ENCODE results near the gene OPCML. TPM values are rescaled to one million over a fixed set of nuclear protein-coding genes. Genes with fewer than 3 reads are reported as not detected.

The OPCML gene
- polyA plus RNA-seq, 1 donor (not counting 4 experiments of a cell fraction or from before 2014, with no cell fraction given): 0.04 TPM

GRCh38 chr11:132490978-132491377 lies 1041.3 kb downstream of the OPCML start:
- no peaks in the 10 kb centered on the region for H4K20me1 ChIP-seq (ENCODE audit: control insufficient read depth, extremely low read depth, insufficient read depth, low read length)
- no peaks in the 10 kb centered on the region for H3K9me3 ChIP-seq (ENCODE audit: control insufficient read depth, low read depth, low read length)
- no peak overlapping the region for H3K9ac ChIP-seq (ENCODE audit: control insufficient read depth, extremely low read depth, insufficient read depth, low read length)
- H3K27ac ChIP-seq (ENCODE audit: control insufficient read depth, insufficient read depth, low read length): no peak overlapping the region
- H2AFZ ChIP-seq (ENCODE audit: control insufficient read depth, low read length): no peak overlapping the region
- no peaks in the 10 kb centered on the region for H3K79me2 ChIP-seq (ENCODE audit: control insufficient read depth, insufficient read depth, low read length)
- no peaks in the 10 kb centered on the region for H3K36me3 ChIP-seq (ENCODE audit: control insufficient read depth in 2 of 2, extremely low read depth in 1 of 2, insufficient read depth in 2 of 2, low read length in 2 of 2)
- no peak overlapping the region for H3K4me2 ChIP-seq (ENCODE audit: control insufficient read depth, extremely low read depth, insufficient read depth, low read depth, low read length)
- FAIRE-seq (no peak), DNase-seq (ENCODE audit: low read depth, low spot score) (no peak)
- no peaks in the 10 kb centered on the region for H3K9me1 ChIP-seq (ENCODE audit: control insufficient read depth, extremely low read depth, insufficient read depth, low read length)
- dilution Hi-C loops (cut with MboI; ENCODE audit: extremely low pct_ligation_motif_present, low sequenced_read_pairs): no loop called here
- no peak for TF ChIP-seq CTCF (optimal IDR thresholded peaks at IDR 0.05 in 1 of 3, IDR thresholded peaks at IDR 0.05 in 1 of 3, conservative IDR thresholded peaks at IDR 0.05 in 1 of 3; ENCODE audit: extremely low read depth in 1 of 3, insufficient read depth in 2 of 3, low read length in 3 of 3)
- TF ChIP-seq EZH2 (IDR thresholded peaks at IDR 0.05; ENCODE audit: low read length): no peak
- no peak overlapping the region for H3K4me3 ChIP-seq (ENCODE audit: control insufficient read depth in 2 of 3, extremely low read depth in 1 of 3, insufficient read depth in 2 of 3, low read depth in 1 of 3, low read length in 3 of 3)
- no peaks in the 10 kb centered on the region for H3K4me1 ChIP-seq (ENCODE audit: control insufficient read depth, extremely low read depth, insufficient read depth, low read length)
- H3K27me3 ChIP-seq (ENCODE audit: control insufficient read depth, extremely low read depth, insufficient read depth, low read length): no peaks in the 10 kb centered on the region

DNA sequence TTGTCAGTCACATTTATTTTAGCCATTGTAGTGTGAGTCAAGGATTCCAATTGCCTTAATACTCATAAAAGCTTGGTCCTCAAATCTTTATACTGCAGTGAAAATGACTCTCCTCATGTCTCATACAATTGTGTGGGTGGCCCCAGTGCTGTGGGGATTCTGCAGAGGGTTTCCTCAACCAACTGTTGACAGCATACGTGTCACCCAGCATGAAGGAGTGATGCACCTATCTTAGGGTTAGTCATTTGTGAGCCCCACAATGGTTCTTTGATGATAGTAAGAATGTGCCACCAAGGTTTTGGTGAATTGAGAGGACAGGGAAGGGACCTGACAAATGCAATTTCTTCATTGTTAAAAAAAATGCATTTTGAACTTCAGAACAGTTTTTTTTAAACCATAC lies 1046.2 kb downstream of the OPCML start:
- Histone ChIP-seq H3K4me1 (ENCODE audit: control insufficient read depth, extremely low read depth, insufficient read depth, low read length) (no peaks in the 10 kb centered on the region), H3K4me2 (ENCODE audit: control insufficient read depth, extremely low read depth, insufficient read depth, low read depth, low read length) (no peak overlapping the region), H2AFZ (ENCODE audit: control insufficient read depth, low read length) (no peak overlapping the region), H4K20me1 (ENCODE audit: control insufficient read depth, extremely low read depth, insufficient read depth, low read length) (no peaks in the 10 kb centered on the region), H3K79me2 (ENCODE audit: control insufficient read depth, insufficient read depth, low read length) (no peaks in the 10 kb centered on the region), H3K27me3 (ENCODE audit: control insufficient read depth, extremely low read depth, insufficient read depth, low read length) (no peaks in the 10 kb centered on the region), H3K9me1 (ENCODE audit: control insufficient read depth, extremely low read depth, insufficient read depth, low read length) (no peaks in the 10 kb centered on the region), H3K9ac (ENCODE audit: control insufficient read depth, extremely low read depth, insufficient read depth, low read length) (no peak overlapping the region), H3K36me3 (ENCODE audit: control insufficient read depth in 2 of 2, extremely low read depth in 1 of 2, insufficient read depth in 2 of 2, low read length in 2 of 2) (no peaks in the 10 kb centered on the region), H3K9me3 (ENCODE audit: control insufficient read depth, low read depth, low read length) (no peaks in the 10 kb centered on the region), H3K27ac (ENCODE audit: control insufficient read depth, insufficient read depth, low read length) (no peak overlapping the region), H3K4me3 (ENCODE audit: control insufficient read depth in 2 of 3, extremely low read depth in 1 of 3, insufficient read depth in 2 of 3, low read depth in 1 of 3, low read length in 3 of 3) (no peak overlapping the region)
- no peak for FAIRE-seq
- dilution Hi-C loops (cut with MboI; ENCODE audit: extremely low pct_ligation_motif_present, low sequenced_read_pairs): no loop called here
- DNase-seq (ENCODE audit: low read depth, low spot score): no peak
- TF ChIP-seq CTCF (optimal IDR thresholded peaks at IDR 0.05 in 1 of 3, IDR thresholded peaks at IDR 0.05 in 1 of 3, conservative IDR thresholded peaks at IDR 0.05 in 1 of 3; ENCODE audit: extremely low read depth in 1 of 3, insufficient read depth in 2 of 3, low read length in 3 of 3) (no peak), EZH2 (IDR thresholded peaks at IDR 0.05; ENCODE audit: low read length) (no peak)

Measured in keratinocyte (primary cell).